HG02759 (cell line): ENCODE measurements around the gene COBL.
"Not testable (repeated sequence)": the region's sequence is repeated elsewhere in the genome, so short reads cannot be mapped to it uniquely, and the experiment has no call there.

Source experiments
- ATAC-seq: cut with Tn5 transposase; IDR thresholded peaks from one replicate; pipeline ENCODE4 v1.9.1; 2021; ENCODE audit warnings: mild to moderate bottlenecking, moderate library complexity; ENCODE audit not compliant: unreplicated experiment

The COBL gene

DNA sequence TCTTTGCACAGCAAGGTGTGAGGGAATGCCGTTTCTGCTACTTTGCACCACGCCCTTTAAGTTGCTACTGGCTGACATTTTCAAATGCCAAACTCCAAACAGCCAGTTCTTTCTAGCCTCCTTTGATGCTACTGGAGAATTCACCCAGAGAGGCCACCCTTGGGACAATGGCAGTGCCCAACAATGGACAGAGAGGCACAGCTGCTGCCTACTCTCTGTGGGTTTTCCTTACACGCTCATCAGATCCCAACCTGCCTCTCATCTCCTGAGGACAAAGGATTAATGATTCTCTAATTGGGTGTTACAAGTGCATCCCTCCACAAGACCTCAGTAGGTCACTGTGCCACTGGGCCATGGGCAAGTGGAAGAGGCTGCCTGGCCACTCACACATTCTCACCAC, 105.8 kb downstream of the COBL start:
- ATAC-seq = no peak

DNA sequence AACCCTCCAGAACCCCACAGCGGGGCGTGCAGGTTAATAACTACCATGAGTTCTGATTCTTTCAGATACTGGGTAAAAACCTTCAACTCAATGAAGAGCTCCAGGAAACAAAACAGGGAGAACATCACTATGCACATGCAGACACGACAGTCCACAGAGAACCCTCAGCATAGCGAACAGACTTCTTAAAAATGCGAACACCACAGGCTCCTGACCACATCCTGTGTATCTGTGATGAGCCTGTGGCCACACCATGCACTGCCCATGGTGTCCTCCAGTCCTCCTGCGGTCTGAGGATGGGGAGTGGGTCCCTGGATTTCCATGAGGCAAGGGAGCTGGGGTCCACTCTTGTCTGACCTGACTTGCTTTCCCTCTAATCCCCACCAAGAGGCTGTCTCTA, 107.2 kb downstream of the COBL start:
- ATAC-seq = no peak

DNA sequence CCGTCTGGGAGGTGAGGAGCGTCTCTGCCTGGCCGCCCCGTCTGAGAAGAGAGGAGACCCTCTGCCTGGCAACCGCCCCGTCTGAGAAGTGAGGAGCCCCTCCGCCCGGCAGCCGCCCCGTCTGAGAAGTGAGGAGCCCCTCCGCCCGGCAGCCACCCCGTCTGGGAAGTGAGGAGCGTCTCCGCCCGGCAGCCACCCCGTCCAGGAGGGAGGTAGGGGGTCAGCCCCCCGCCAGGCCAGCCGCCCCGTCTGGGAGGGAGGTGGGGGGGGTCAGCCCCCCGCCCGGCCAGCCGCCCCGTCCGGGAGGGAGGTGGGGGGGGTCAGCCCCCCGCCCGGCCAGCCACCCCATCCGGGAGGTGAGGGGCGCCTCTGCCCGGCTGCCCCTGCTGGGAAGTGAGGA, 108.5 kb downstream of the COBL start:
- not testable (repeated sequence) for ATAC-seq

DNA sequence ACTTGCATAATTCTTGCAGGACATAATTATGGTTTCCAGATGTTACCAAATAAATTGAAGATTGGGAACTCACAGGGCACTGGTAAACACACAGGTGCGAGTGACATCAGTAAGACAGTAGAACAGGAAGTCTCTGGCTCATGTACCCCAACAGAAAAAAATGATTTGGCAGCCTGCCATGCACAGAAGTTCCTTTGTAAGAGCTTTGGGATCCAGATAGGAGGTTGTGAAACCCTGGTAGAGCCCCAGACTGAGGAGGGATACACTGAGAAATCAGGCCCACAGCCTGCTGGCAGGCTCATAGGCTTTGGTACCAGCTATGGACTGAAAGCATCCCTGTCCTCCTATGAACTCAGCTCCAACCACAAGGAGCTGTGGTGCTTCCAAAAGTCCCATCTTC, 118.0 kb downstream of the COBL start:
- ATAC-seq = no peak

DNA sequence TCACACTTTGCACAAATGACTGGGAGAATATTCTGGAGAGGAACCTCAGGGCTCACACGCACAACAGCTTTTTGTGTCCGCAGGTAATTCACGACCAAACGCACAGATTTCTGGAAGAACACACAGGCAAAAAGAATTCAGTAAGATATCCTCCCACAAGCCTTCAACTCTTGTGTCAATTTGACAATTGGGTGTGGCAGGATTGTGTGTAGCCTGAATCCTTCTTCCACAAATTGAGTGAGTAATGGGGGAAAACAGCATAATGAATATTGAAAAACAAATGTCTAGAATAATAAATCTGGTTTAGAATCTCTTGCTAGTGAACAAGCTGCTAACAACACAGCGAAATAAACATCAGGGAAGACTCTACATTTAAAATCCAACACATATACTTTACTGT, 125.6 kb downstream of the COBL start:
- ATAC-seq = no peak

DNA sequence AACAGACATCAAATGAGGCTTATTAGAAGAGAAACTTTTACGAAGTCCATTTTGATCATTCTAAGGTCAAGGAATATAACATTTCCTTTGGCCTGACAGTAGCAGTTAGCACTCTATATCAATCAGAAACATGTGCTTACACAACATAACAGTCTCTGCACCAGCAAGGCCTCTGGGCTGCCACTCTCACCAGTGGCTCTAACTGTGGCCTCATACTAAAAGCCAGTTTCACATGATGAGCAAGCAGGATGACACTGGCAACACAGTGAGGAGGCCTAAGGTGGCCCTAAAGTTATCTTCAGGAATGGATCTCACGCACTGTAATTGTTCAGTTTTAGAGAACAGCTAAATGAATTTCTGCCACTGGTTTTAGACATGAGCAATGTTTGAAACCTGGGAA, 126.8 kb downstream of the COBL start:
- ATAC-seq = no peak

DNA sequence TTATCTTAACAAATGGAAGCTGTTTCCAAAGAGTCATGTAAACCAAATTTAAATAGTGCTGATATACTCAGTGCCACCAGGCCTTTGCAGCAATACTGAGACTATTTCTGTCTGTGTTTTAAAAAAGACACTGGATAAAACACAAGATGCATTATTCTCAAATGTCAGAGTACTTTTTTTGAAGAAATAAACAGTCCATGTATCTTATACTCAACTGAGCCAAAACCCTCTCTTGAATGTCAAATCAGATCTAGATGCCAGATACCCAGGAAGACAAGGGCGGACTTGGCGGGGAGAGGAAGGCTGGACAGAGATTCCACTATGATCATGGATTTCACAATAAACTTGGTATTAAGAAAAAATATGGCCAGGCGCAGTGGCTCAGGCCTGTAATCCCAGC, 127.6 kb downstream of the COBL start:
- no peak for ATAC-seq

DNA sequence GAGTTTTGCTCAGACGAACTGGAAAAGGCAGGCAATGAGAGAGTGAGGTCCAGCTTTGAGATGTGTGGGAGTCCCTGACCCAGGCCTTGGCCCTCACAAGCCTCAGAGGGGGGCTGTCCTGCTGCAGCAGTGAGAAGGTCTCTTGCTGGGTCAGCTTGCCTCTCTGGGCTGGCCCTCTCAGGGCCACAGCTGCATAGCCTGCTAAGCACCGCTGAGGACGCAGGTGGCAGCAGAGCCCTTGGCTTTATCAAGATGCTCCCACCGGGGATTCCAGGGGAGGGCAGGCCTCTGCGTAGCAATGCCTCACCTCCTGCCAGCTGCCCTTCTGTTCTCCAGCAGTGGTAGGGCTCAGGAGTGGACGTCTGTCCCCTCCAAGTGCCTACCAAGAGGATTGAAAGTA, 128.7 kb downstream of the COBL start:
- ATAC-seq = no peak

DNA sequence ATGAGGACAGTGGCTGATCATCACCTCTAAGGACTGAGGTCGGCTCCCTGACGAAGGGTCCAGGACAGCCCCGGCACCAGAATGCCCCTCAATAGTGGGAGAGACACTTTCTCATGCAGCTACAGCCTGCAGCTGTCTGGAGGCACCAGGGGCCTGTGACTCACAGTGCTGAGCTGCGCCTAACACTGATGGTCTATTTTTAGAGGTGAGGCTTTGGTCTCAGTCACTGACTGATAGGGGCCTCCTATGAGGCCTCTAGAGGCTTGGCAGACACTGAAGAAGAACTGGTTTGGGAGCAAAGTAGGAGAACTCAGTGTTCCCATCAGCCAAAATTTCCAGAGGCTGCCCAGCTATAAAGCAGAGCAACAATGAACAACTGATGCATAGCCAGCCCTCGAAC, 130.1 kb downstream of the COBL start:
- no peak for ATAC-seq

DNA sequence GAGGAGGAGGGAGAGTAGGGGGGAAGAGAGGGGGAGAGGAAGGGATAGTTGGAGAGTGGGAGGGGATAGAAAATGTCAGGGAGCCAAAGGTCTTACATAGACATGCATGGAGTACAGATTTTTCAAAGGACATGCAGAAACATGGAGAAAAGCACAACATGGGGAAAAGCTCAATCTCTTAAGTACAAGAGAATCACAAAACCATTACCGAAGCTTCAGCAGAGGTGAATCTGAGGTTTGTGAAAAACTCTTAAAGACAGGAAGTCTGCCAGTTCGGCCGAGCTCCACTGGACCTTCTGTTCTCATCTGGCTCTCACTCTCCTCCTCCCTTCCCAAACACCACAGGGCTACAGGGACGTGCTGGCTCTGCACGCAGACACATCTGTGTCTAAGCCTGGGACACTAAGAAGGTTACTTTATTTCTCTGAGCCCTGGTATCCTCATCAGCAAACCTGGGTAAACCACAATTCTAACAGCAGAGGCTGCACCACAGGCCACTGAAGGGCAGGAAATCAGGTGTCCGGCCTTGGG, 133.9 kb downstream of the COBL start:
- no peak for ATAC-seq

DNA sequence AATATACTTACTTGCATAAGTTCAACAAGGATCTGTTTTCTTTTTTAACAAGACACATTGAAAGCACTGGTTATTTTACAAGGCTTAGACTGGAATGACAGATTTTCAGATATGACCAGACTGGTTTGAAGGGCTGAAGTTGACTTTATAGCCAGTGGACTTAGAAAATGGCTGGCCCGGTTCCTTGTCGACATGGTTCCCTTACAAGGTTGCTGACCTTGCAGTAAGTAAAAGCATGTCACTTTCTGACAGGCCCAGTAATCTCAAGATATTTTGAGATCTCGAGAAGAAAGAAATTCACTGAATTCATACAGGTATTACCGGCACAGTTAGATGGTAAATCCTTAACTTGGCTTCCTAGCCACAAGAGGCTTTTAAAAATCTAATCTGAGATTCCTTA, 136.5 kb downstream of the COBL start:
- ATAC-seq = no peak

DNA sequence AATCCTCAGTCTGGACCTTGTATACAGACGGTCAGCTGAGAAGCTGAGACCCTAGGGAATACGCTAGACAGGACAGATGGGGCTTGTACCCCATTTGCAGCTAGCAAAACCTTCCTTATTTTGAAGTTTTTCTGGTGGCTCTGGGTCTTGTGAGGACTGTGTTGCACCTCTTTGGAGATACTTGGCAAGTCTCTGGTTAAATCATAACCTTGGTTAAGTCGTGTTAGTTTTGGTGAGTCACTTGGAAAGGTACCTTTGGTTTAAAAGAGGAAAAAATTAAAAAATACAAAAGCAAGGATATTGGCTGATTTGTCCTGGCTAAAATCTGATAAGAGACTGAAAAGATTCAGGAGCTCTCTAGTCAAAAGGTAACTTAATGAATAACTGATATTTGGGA, 140.6 kb downstream of the COBL start:
- no peak for ATAC-seq

DNA sequence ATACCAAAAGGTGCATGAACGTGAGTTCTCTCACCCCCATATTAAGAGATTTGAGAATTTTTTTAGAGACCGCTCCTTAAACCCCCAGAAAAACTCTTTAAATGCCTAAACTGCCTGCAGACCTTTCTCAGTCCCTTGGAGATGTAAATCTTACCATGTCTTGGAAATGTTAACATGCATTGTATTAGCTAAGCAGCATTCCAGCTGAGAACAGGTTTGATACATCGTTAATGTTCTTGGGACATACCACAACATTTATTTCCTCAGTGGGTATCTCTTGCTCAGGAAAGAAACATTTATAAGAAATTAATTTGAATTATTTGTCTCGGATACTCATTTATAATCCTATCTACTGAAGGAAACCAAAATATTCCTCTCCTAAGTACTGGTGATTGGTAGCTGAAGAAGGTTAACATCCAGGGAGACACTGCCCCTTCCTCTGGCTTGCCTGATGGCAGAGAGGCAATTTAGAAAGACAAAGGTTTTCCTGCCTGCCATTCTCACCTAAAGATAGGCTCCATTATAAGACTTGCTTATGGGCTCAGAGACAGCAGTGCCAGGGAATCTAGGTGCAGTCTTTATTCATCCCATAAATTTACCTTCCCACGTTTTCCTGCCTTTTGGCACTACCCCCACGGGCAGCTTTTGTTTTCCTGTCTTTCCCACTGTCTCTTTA, 141.2 kb downstream of the COBL start:
- no peak for ATAC-seq

DNA sequence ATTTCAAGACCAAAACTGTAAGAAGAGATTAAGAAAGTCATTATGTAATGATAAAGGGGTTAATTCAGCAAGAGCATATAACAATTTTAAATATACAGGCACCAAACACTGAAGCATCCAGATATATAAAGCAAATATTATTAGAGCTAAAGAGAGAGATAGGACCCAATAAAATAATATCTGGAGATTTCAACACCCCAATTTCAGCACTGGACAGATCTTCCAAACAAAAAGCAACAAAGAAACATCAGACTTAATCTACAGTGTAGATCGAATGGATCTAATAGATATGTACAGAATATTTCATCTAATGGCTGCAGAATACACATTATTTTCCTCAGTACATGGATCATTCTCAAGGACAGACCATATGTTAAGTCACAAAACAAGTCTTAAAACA, 151.3 kb downstream of the COBL start:
- no peak for ATAC-seq

DNA sequence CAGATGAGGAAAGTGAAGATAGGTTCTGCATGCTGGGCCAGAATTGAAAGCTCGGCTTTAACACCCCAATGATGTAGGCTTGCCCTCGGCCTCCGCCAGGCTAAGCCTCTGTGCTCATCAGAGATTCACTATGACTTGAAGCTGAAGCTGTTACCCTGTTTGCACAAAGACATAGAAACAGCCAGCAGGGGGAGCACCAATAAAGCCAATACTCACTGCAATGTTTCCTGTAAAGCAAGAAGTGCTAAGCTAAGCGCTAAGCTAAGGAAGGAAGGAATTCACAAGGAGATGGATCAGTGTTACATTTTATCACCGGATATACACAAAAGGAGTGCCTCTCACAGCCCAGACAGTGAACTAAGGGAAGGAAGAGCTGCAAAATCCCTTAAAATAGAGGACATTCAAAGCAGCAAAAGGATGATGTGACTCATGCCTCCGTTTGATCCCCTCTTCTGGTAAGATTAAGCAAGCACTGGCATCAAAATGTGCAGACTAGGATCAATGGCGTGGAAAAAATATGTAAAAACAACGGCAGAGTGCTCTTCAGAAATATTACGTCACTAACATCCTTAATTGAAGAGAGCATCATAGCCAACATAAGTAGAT, 153.8 kb downstream of the COBL start:
- peak; percentile 98 for ATAC-seq

DNA sequence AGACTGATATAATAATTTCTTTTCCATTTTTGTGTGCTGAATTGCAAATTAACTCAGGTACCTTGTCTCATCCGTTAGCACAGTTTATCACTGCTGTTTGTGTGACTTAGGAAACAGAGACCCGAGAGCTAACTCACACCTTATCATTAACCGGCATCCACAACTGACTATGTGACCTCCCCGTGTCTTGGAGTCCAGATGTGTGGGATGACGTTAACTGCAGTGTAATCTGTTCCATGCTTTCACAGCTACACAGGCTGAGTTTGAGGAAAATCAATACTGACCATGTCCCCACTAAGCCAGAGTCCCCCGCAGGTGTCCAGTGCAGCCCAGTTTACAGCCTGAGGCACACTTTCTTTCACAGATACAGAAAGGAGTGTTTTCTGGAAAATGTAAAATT, 154.7 kb downstream of the COBL start:
- no peak for ATAC-seq

DNA sequence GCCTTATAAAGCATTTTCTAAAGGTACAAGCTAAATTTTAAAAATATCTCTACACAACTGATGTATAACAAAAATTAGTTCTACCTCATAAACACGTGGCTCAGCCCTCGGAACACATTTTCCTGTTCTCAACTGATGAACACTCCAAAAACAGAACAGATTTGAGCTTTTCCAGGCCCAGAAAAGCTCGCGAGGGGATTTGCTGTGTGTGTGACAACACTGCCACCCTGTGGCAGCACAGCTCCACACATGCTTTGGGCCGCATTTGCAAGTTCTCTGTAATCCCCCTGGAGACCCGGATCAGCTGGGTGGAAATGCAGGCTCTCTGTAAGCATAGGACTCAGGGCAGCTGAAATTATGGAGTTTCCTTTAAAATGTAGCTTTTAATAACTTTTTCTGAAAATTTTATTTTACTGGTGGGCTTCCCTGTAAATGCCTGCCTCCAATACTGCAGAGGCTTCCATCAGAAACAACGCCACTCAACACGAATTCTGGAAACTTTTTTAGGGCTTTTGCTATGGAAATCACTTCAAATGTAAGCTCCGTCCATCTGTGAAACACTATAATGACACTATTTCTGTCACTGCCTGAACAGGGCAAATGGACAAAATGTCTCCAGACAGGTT, 155.5 kb downstream of the COBL start:
- peak; percentile 54 for ATAC-seq

DNA sequence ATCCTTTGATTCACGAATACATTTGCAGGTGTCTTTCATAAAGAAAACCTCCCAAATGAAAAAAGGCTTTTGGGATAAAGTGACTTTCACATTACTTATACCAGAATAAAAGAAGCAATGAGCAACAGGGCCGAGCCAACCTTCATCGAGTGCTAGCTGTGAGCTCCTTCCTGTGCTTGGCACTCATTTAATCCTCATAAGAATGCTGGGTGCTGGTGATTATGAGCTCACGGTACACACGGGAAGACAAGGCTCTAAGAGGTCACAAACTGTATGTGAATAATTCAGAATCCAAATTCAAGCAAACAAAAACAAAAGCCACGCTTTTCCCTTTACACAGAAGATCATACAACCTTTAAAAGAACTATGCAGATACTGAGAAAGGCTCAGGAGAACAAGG, 156.2 kb downstream of the COBL start:
- no peak for ATAC-seq

DNA sequence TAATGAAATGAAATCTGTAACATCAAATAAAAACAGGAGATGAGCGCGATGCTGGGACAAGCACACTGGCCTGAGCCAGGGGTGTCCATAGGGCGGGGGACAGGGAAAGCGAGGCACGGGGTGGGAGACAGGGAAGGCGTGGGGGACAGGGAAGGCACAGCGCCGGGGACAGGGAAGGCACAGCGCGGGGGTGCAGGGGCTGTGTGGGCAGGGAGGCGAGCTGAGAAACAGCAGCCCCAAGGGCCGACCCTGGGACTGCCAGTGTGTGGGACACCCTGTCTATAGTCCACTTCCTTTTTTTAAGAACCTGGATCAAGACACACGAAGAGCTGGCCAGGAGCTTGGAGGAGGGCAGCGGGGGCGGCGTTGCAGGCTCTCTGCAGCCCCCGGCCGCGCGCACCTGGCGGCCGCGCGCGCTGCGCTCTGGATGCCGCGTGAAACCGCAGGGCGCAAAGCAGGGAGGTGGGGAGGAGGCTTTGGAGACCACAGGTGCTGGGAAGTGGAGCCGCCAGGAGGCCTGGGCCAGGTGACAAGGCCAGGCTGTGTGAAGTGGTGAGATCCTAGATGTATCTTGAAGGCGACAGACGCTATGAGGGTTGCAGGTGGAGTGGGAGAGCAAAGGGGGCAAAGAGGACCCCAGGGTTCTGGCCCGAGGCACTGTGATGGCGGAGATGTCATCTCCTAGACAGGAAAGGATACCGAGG, 157.7 kb downstream of the COBL start:
- ATAC-seq = no peak

DNA sequence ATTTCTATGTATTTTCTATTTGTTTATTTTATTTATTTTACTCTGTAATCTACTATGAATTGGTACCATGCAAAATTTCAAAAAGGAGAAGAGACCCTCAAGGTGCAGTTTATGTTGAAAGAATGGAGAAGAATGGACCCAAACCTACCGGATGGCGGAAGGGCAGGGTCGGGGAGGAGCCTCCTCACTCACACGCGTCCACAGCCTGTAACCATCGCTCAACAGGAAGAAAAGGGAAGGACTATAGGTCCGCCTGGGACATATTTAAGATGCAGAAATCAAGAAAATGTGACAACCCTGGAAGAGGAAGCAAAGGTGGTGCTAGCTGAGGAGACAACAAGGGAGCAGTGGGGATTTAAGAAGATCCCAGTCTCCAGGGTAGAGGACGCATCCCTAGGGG, 158.4 kb downstream of the COBL start:
- no peak for ATAC-seq

DNA sequence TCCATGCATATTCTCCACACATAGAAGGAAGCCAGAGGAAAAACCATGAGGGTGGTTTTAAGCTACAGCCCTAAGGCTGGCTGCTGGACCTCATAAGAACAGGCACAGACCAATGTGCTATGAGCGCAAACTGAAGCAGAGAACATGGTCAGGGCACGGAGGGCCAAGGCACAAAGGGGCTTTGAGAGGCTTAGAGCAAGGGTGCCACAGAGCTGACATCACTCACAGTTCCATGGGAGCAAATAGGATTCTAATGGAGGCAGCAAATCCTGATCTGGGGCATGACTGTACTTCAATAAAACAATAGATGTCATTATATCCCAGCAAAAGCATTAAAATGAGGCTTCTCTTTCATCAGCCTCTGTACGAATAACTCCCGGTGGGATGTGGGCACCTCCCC, 162.4 kb downstream of the COBL start:
- ATAC-seq = no peak

DNA sequence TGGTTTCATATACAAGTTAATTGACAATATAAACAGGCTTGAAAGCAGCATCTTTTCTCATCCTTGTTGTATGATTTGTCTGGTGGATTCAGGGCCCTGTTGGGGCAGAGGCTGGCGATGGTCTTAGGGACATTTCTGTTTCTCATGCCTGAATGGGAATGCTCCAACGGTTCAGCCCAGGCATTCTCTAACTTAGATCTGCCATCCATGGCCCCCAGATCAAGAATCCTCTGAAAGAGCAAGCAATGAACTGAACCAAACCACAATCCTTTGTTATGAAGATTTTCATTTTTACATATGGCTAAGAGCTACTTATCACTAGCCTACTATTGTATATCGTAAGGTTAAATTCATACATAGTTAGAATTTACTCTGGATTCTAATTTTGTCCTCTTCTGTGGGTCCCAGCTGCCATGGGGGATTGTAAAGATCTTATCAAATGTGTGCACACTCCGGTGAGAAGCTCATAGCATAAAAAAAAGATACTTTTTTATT, 163.9 kb downstream of the COBL start:
- ATAC-seq = no peak
